ENCODE data around the gene NR1H3.
A peak's percentile ranks its signal among the peaks of the same experiment; 100 is the strongest.

Gene NR1H3

GRCh38 chr11:47244448-47245350 is 13.1 kb upstream of the NR1H3 start:
- DNase-seq, result no peak

GRCh38 chr11:47245611-47246357 is 12.0 kb upstream of the NR1H3 start:
- no peak for DNase-seq

- no peak for DNase-seq
Observed at GRCh38 chr11:47247502-47247901, 10.3 kb upstream of the NR1H3 start.

GRCh38 chr11:47248304-47248663 is 9.5 kb upstream of the NR1H3 start:
- DNase-seq, result peak; percentile 31

- DNase-seq, result peak; percentile 84
Observed at GRCh38 chr11:47248664-47249377, 9.0 kb upstream of the NR1H3 start, which contains the start of gene ACP2. ACP2 (minus strand) TSS chr11:47248814; CDS start chr11:47248789, 25 bp downstream.

- DNase-seq, result no peak
Observed at GRCh38 chr11:47249378-47249715, 8.4 kb upstream of the NR1H3 start.

- no peak for DNase-seq
Observed at GRCh38 chr11:47251751-47252150, 6.0 kb upstream of the NR1H3 start.

GRCh38 chr11:47253660-47254059 is 4.1 kb upstream of the NR1H3 start:
- DNase-seq, result no peak

GRCh38 chr11:47254386-47254785 is 3.4 kb upstream of the NR1H3 start:
- DNase-seq, result peak; percentile 30

GRCh38 chr11:47256374-47256773 is 1.4 kb upstream of the NR1H3 start:
- DNase-seq, result no peak

GRCh38 chr11:47257177-47257516 is 649 bp upstream of the NR1H3 start:
- DNase-seq, result no peak

GRCh38 chr11:47258317-47258902 is 614 bp downstream of the NR1H3 start:
- no peak for DNase-seq

- peak; percentile 46 for DNase-seq
Observed at GRCh38 chr11:47259232-47259977, 1.6 kb downstream of the NR1H3 start.

- DNase-seq, result no peak
Observed at GRCh38 chr11:47260366-47260765, 2.6 kb downstream of the NR1H3 start.

GRCh38 chr11:47261291-47261800 is 3.5 kb downstream of the NR1H3 start:
- DNase-seq, result no peak

- no peak for DNase-seq
Observed at GRCh38 chr11:47264119-47264518, 6.3 kb downstream of the NR1H3 start.

- DNase-seq, result no peak
Observed at GRCh38 chr11:47264521-47264920, 6.7 kb downstream of the NR1H3 start.

GRCh38 chr11:47267876-47268275 is 10.1 kb downstream of the NR1H3 start:
- no peak for DNase-seq

GRCh38 chr11:47268448-47269001 is 10.7 kb downstream of the NR1H3 start:
- DNase-seq, result no peak

GRCh38 chr11:47269002-47269828 is 11.4 kb downstream of the NR1H3 start:
- peak; percentile 95 for DNase-seq
